Motor neuron (in vitro differentiated cells): ENCODE data around the gene CLPTM1L. TPM values are rescaled to one million over a fixed set of nuclear protein-coding genes. Genes with fewer than 3 reads are reported as not detected.

Experiments used
- ATAC-seq, 8 experiments: fragments of 200-7000 bp; cut with Tn5 transposase; replicated peaks in 6 of 8; 2 replicates each; pipeline ENCODE4 v1.8.0; 2021; ENCODE audit warnings: mild to moderate bottlenecking in 8 of 8, moderate library complexity in 8 of 8
- H3K27ac ChIP-seq, 2 donors: fragments of 250-450 bp; sonication (Bioruptor Pico); 2 replicates each; pipeline ENCODE4 v1.9.0; 2021; ENCODE audit warnings: antibody characterized with exemption in 2 of 2, mild to moderate bottlenecking in 2 of 2, moderate library complexity in 1 of 2
- H3K4me1 ChIP-seq, 2 donors: fragments of 250-450 bp; sonication (Bioruptor Pico); replicated peaks in 1 of 2; 2 replicates each; pipeline ENCODE4 v1.6.1; 2021; ENCODE audit warnings: antibody characterized with exemption in 2 of 2, mild to moderate bottlenecking in 2 of 2, moderate library complexity in 1 of 2
- H3K4me3 ChIP-seq, 5 donors: fragments of 250-450 bp; sonication (Bioruptor Pico); 2 replicates each; pipeline ENCODE4 v1.9.0; 2021; ENCODE audit warnings: antibody characterized with exemption in 5 of 5, mild to moderate bottlenecking in 5 of 5, moderate library complexity in 4 of 5
- WGBS, 10 experiments: fragments of 450-650 bp; shearing (Covaris generic); methylation state at CpG; one replicate each; pipeline ENCODE4 v1.0.0; 2022; 5-methylcytosine and 5-hydroxymethylcytosine counted together
- in situ Hi-C, 9 experiments: fragments of 400-800 bp; cut with MboI; loops; one replicate each; pipeline ENCODE4 v1.15.0; 2021; ENCODE audit warnings: low sequenced_read_pairs in 9 of 9, low pct_unique_long_range_greater_than_20kb in 2 of 9; ENCODE audit not compliant: unreplicated experiment in 9 of 9
- total RNA-seq, 8 experiments: library from RNA; unstranded; fragments of 300-600 nt; gene quantifications; 2 replicates each; pipeline versions ENCODE4 v1.2.3 to v1.2.4, GENCODE V29; 2022

CLPTM1L gene
- total RNA-seq, 8 experiments from 2014 or later, result 42.4 to 132 (median 77.7) TPM

DNA sequence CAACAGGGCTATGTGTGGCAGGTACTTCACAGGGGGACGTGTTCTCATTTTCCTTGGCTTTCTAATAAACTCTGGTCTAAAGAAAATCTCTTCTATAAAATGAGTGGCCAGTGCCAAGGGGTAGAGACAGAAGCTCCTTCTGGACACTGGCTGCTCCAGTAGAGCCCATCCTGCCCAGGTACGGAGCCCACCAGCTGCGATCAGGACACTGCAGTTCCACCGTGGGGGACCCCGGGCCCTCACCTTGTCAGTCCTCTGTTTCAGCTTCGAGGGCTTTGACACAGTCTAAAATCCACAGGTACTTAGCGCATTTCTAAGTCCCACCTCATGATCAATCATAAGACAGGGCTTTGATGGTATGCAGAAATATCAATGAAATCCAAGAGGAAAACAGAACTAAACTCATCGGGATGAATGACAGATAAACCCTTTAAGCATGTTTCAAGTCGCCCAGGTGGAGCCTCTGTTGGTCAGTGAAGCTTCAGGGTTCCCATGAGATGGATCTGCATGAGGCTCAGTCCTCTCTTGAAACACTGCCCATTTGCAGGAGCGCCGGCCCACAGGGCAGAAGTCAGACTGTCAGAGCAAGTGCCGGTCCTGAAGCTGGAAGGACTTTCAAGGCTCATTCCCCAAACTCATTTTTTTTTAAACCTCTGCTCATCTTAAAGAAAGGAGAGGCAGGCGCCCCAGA is 29.7 kb downstream of the CLPTM1L start:
- Histone ChIP-seq H3K27ac (no peak overlapping the region), H3K4me3 (no peak overlapping the region), H3K4me1 (no peaks in the 10 kb centered on the region)
- no peak for ATAC-seq
- WGBS, 10 experiments, result 50 to 100% (median 81%) methylated on average over 1 to 8 of the region's 13 CpGs; no CpG with 5 or more reads in 2 of the 10 experiments
- in situ Hi-C loops, result no loop called here

DNA sequence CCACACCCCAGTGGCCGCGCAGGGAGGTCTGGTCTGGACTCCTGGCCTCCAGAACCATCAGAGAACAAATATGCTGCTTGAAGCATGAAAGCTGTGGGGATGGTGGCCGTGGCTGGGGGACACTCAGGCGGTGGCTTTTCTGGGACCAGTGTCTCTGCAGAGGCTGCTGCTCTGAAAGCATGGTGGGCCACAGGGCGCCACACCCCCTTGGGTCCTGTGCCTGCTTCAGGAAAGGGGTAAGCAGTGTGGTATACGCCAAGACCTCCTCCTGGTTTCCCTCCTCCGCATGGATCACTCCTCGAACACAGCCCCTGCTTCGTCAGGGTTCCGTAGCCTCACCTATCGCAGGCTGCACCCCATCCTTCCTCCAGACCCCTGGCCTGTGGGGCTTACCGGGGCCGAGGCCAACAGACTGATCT is 30.3 kb downstream of the CLPTM1L start:
- in situ Hi-C loops, result no loop called here
- Histone ChIP-seq H3K4me3 (no peak overlapping the region), H3K27ac (no peak overlapping the region), H3K4me1 (no peaks in the 10 kb centered on the region)
- no peak for ATAC-seq
- WGBS, 10 experiments, result 88 to 100% (median 93%) methylated on average over 2 to 4 of the region's 13 CpGs; no CpG with 5 or more reads in 7 of the 10 experiments

DNA sequence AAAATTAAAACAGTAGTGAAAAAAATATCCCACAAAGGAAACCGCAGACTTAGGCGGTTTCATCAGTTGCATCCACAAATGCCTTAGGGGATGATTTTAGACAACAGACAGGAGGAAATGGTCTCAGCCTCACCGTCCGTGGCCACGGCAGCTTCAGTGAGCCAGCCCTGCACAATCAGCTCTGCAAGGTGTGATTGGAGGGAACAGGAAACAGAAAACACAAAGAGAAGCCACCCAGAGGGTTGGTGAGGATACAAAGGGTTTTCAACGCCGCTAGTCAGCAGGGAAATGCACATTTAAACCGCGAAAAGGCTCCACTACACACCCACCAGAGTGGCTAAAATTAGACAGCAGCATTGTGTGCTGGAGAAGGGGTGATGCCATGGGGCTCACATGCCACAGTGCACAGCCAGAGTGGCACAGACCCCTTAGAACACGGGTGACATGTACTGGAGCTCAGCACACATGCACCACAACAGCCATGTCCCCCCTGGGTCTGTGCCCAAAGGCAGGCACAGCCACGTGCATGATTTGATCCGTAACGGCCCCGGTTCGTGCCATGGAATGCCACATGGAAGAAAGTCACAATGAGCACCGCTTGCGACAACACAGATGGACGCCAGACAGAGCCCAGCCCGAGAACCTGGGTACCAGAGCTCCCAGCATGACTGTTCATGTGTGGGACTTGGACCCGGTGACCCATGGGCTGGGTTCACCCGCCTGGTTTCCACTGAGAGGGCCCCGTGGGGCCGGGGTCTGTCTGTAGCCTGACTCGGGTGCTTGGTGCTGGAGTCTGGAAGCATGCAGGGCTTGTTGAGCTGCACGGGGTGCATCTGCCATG is 31.7 kb downstream of the CLPTM1L start:
- Histone ChIP-seq H3K4me1 (no peaks in the 10 kb centered on the region), H3K27ac (no peak overlapping the region), H3K4me3 (no peak overlapping the region)
- in situ Hi-C loops, result no loop called here
- peak in 2 of 8 experiments; percentile 43 to 48 for ATAC-seq
- 15 to 91% (median 59%) methylated on average over 2 to 16 of the region's 25 CpGs for WGBS, 10 experiments

DNA sequence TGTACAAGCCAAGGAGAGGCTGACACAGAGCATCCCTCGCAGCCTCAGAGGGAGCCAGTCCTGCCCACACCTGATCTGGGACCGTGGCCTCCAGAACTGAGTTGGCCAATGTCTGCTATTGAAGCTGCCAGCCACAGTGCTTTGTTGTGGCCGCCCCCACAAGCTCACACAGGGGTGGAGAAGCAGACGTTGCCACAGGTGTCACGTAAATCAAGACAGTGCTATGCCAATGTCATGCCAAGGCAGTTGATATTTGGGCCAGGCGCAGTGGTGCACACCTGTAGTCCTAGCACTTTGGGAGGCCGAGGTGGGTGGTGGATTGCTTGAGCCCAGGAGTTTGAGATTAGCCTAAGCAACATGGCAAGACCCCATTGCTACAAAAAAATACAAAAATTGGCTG is 32.7 kb downstream of the CLPTM1L start:
- 82 to 100% (median 93%) methylated on average over 1 to 3 of the region's 7 CpGs; no CpG with 5 or more reads in 7 of the 10 experiments for WGBS, 10 experiments
- in situ Hi-C loops, result no loop called here
- no peak overlapping the region for H3K4me3 ChIP-seq
- no peak overlapping the region for H3K27ac ChIP-seq
- no peak for ATAC-seq
- no peaks in the 10 kb centered on the region for H3K4me1 ChIP-seq

DNA sequence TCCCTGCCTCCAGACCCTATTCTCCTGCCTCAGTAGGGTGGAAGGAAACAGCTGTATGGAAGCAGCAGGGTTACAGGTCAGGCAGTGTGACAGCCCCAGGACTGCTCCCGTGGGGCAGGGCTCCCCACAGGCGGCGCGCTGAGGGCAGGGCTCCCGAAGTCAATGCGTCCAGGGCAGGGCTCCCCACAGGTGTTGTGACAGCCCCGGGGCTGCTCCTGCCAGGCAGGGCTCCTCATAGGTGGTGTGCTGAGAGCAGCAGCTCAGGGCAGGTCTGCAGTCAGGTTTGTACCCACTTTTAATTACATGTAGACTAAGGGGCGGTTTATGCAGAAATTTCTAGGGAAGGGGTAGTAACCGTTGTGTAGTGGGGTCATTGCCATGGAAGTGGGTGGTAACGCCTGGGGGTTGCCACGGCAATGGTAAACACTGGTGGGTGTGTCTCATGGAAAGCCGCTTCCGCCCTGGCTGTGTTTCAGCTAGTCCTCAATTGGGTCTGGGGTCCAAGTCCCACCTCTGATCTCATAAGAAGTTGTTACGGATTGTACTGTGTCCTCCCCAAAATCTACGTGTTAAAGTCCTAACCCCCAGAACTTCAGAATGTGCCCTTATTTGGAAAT is 33.4 kb downstream of the CLPTM1L start:
- WGBS, 10 experiments, result 70 to 88% (median 85%) methylated on average over 2 to 8 of the region's 15 CpGs; no CpG with 5 or more reads in 6 of the 10 experiments
- H3K4me3 ChIP-seq, result no peak overlapping the region
- in situ Hi-C loops, result no loop called here
- ATAC-seq, result no peak
- no peaks in the 10 kb centered on the region for H3K4me1 ChIP-seq
- H3K27ac ChIP-seq, result no peak overlapping the region

DNA sequence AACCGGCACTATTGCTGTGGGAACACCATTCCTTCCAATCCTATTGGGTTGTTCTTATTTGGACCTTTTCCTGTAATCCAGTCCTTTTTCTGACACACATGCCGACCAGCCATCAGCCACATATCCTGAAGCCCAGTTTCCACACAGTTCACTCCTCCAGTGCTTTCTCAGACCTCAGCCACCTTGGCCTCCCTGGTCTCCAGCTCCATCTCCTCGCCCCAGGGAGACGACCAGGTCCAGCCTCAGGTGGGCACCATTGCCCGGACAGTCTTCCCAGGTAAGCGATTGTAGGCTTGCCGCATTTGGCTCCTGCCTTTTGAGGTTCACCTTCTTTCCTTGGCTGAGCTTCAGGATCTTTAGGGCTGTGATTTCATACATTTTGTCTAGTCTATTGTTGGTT is 34.8 kb downstream of the CLPTM1L start:
- in situ Hi-C loops, result no loop called here

DNA sequence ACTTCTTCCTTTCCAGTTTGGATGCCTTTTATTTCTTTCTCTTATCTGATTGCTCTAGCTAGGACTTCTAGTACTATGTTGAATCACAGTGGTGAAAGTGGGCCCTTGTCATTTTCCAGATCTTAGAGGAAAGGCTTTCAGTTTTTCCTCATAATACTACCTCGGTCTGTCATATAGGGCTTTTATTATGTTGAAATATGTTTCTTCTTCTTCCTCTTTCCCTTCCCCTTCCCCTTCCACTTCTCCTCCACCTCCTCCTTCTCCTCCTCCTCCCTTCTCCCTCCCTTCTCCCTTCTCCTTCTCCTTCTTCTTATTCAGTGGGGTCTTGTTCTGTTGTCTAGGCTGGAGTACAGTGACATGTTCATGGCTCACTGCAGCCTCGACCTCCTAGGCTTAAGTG is 40.9 kb downstream of the CLPTM1L start:
- in situ Hi-C loops, result no loop called here
- ATAC-seq, result no peak
- Histone ChIP-seq H3K4me3 (no peak overlapping the region), H3K27ac (no peak overlapping the region), H3K4me1 (no peaks in the 10 kb centered on the region)
- 11 to 82% (median 20%) methylated on average over 1 to 2 of the region's 2 CpGs; no CpG with 5 or more reads in 2 of the 10 experiments for WGBS, 10 experiments

More for the DNA sequence above, 34.8 kb downstream of the CLPTM1L start:
- Histone ChIP-seq H3K27ac (no peak overlapping the region), H3K4me1 (no peaks in the 10 kb centered on the region), H3K4me3 (no peak overlapping the region)
- ATAC-seq, result no peak
- 43 to 100% (median 83%) methylated on average over 1 to 7 of the region's 7 CpGs; no CpG with 5 or more reads in 3 of the 10 experiments for WGBS, 10 experiments

DNA sequence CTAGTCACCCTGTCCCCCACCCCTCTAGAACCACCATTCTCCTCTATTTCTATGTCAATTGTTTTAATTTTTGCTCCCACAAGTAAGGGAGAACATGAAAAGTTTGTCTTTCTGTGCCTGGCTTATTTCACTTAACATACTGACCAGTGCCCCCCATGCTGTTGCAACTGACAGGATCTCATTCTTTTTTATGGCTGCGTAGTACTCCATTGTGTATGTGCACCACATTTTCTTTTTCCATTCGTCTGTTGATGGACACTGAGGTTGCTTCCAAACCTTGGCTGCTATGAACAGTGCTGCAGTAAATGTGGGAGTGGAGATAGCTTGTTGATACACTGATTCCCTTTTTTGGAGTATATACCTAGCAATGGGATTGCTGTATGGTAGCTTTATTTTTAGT is 42.6 kb downstream of the CLPTM1L start:
- in situ Hi-C loops, result no loop called here
- 20 to 100% (median 80%) methylated on average over 1 to 2 of the region's 2 CpGs; no CpG with 5 or more reads in 2 of the 10 experiments for WGBS, 10 experiments
- Histone ChIP-seq H3K27ac (no peak overlapping the region), H3K4me3 (no peak overlapping the region), H3K4me1 (no peaks in the 10 kb centered on the region)
- ATAC-seq, result no peak

DNA sequence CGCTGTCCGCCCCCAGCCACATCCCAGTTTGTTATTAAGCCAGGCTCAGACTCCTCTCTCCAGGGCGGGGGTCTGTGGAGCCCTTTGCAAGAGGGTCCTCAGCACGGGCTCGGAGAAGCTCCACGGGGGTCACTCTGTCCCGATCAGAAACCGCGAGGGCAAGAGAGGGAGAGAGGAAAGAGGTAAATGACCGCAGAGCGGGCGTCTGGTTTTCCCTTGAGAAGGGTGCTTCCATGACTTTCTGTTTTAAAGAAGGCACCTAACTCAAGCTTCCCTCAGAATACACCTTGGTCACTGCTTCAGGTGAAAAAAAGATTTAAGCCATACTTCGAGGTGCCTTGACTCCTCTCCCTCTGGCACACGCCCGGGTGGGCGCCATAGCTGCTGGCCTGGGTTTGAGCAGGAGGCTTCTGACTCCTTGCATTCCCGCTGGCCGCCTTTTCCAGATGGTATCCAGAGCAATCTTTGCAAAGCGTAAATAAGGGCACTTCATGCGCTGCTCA is 44.3 kb downstream of the CLPTM1L start:
- no peak for ATAC-seq
- Histone ChIP-seq H3K4me1 (no peaks in the 10 kb centered on the region), H3K4me3 (no peak overlapping the region), H3K27ac (no peak overlapping the region)
- in situ Hi-C loops, result no loop called here
- WGBS, 10 experiments, result 33 to 100% (median 82%) methylated on average over 1 to 13 of the region's 20 CpGs; no CpG with 5 or more reads in 2 of the 10 experiments

DNA sequence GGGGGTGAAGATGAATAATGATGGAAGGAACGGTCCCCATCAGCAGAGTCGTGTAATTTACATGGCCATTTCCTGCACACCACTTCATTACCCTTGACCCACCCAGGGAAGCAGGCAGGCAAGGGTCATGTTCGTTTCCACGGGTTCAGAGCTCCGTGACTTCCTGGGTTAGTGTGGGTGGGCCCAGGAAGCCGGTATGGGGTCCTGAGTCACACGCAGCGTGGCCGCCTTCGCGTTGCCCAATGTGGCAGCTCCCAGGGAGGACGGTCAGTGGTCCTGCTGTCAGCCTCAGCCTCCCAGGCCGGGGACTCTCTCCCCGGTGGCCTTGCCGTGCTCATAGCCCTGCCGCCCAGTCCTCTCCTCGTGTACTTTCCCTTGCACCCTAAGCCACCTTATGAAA is 44.9 kb downstream of the CLPTM1L start:
- in situ Hi-C loops, result no loop called here
- Histone ChIP-seq H3K4me1 (no peaks in the 10 kb centered on the region), H3K27ac (no peak overlapping the region), H3K4me3 (no peak overlapping the region)
- ATAC-seq, result no peak
- 40 to 83% (median 78%) methylated on average over 1 to 13 of the region's 17 CpGs; no CpG with 5 or more reads in 6 of the 10 experiments for WGBS, 10 experiments

DNA sequence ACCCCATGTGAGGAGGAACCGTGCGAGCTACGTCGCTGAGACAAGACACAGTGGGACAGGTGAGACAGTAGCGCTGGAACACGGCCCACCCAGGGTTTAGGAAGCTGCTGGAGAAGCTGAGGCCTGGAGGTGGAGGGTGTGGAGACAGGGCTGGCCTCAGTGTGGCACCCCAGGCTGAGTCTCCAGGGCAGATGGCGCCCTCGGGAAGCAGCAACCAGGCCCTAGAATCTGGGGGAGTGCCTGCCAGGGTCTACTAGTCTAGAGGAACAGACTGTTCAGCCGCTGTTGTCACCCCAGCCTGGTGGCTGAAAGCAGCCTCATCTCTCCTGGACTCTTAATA is 45.4 kb downstream of the CLPTM1L start:
- Histone ChIP-seq H3K4me3 (no peak overlapping the region), H3K27ac (no peak overlapping the region), H3K4me1 (no peaks in the 10 kb centered on the region)
- WGBS, 10 experiments, result 0 to 100% (median 94%) methylated on average over 1 to 6 of the region's 9 CpGs; no CpG with 5 or more reads in 5 of the 10 experiments
- no peak for ATAC-seq
- in situ Hi-C loops, result no loop called here

DNA sequence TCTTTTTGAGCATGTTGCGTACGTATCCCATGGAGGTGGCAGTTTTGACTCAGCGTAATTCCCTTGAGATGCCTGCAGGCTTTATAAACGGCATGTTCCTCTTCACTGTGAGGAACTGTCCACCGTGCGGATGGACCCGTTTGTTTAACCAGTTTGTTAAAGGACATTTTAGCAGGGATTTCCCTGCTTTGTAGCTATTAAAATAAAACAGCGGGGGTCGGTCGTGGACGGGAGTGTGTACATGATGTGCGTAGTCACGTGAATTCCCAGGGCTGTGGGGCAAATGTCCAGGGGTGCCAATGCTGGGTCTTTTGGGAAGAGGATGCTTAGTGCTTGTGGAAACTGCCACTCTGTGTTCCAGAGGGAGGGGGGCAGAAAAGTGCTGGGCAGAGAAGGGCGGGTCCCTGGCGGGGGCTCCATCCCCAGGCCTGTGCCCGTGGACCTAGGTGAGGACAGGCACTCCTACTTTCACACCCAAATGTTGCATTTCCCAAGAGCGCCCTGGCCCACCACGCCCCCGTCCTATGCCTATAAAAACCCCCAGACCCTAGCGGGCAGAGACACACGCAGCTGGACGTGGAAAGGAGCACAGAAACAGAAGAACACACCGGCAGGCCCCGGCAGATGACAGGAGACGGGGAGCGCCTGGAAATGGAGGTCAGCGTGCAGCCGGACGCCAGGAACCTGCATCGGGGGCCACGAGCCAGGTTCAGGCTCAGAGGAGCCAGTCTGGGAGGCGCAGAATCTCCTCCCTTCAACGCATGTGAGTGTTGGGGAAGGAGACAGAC is 46.0 kb downstream of the CLPTM1L start:
- Histone ChIP-seq H3K4me3 (no peak overlapping the region), H3K4me1 (no peaks in the 10 kb centered on the region), H3K27ac (no peak overlapping the region)
- no peak for ATAC-seq
- WGBS, 10 experiments, result 60 to 95% (median 79%) methylated on average over 1 to 13 of the region's 33 CpGs; no CpG with 5 or more reads in 5 of the 10 experiments
- in situ Hi-C loops, result no loop called here
